Caki2 (cell line): ENCODE results near the gene IRX4. TPM values are rescaled to one million over a fixed set of nuclear protein-coding genes. Genes with fewer than 3 reads are reported as not detected.
"Not testable (repeated sequence)": the region's sequence is repeated elsewhere in the genome, so short reads cannot be mapped to it uniquely, and the experiment has no call there.

ENCODE experiments used
- DNase-seq: peaks from one replicate; pipeline ENCODE4 v3.0.0-alpha.2; 2015; ENCODE audit warnings: low read depth
- in situ Hi-C: cut with HindIII; loops from 2 replicates; pipeline ENCODE4 v1.10.0; 2016; ENCODE audit warnings: low sequenced_read_pairs, low pct_unique_long_range_greater_than_20kb, mixed read lengths
- total RNA-seq: library from RNA; depleted of rRNA; stranded (reverse); fragments of >200 nt; shearing (Covaris generic); gene quantifications from 2 replicates; pipeline ENCODE4 v1.2.3, GENCODE V29; 2014; ENCODE audit warnings: low replicate concordance

The IRX4 gene
- total RNA-seq, 1 experiment from 2014 or later, result not detected

- DNase-seq, result no peak
- in situ Hi-C loops, result no loop called here
Measured at GRCh38 chr5:1871441-1871840, 11.3 kb downstream of the IRX4 start.

GRCh38 chr5:1870435-1871272 is 12.1 kb downstream of the IRX4 start:
- DNase-seq, in situ Hi-C loops: not testable (repeated sequence)

GRCh38 chr5:1868886-1869475 is 13.7 kb downstream of the IRX4 start:
- in situ Hi-C loops, result no loop called here
- no peak for DNase-seq

- DNase-seq, result no peak
- in situ Hi-C loops, result no loop called here
Measured at GRCh38 chr5:1867815-1868143, 14.9 kb downstream of the IRX4 start.

GRCh38 chr5:1867114-1867814 is 15.5 kb downstream of the IRX4 start:
- in situ Hi-C loops, result no loop called here
- no peak for DNase-seq

GRCh38 chr5:1865948-1866347 is 16.8 kb downstream of the IRX4 start:
- in situ Hi-C loops, result no loop called here
- DNase-seq, result no peak

GRCh38 chr5:1865486-1865885 is 17.2 kb downstream of the IRX4 start:
- DNase-seq, result no peak
- in situ Hi-C loops, result no loop called here

- in situ Hi-C loops, result no loop called here
- no peak for DNase-seq
Measured at GRCh38 chr5:1864896-1865440, 17.8 kb downstream of the IRX4 start.

GRCh38 chr5:1860949-1861348 is 21.8 kb downstream of the IRX4 start:
- in situ Hi-C loops, result no loop called here
- no peak for DNase-seq

- no peak for DNase-seq
- in situ Hi-C loops, result no loop called here
Measured at GRCh38 chr5:1860021-1860610, 22.6 kb downstream of the IRX4 start.

GRCh38 chr5:1859099-1859498 is 23.6 kb downstream of the IRX4 start:
- DNase-seq, result no peak
- in situ Hi-C loops, result no loop called here

- in situ Hi-C loops, result no loop called here
- DNase-seq, result no peak
Measured at GRCh38 chr5:1858436-1858835, 24.3 kb downstream of the IRX4 start.

GRCh38 chr5:1857256-1857600 is 25.5 kb downstream of the IRX4 start:
- in situ Hi-C loops, result no loop called here
- no peak for DNase-seq

- in situ Hi-C loops, result no loop called here
- no peak for DNase-seq
Measured at GRCh38 chr5:1856596-1857255, 26.0 kb downstream of the IRX4 start.

GRCh38 chr5:1855596-1855995 is 27.1 kb downstream of the IRX4 start:
- in situ Hi-C loops, result no loop called here
- no peak for DNase-seq

- in situ Hi-C loops, result no loop called here
- DNase-seq, result no peak
Measured at GRCh38 chr5:1855075-1855474, 27.6 kb downstream of the IRX4 start.

GRCh38 chr5:1853531-1853930 is 29.2 kb downstream of the IRX4 start:
- no peak for DNase-seq
- in situ Hi-C loops, result no loop called here

GRCh38 chr5:1852324-1852947 is 30.3 kb downstream of the IRX4 start:
- no peak for DNase-seq
- in situ Hi-C loops, result no loop called here
